DND-41 (cell line): ENCODE data around the gene IPO11.
A peak's percentile ranks its signal among the peaks of the same experiment; 100 is the strongest.
"Not testable (repeated sequence)": the region's sequence is repeated elsewhere in the genome, so short reads cannot be mapped to it uniquely, and the experiment has no call there.

ENCODE experiments used
- ATAC-seq: fragments of 200-7000 bp; cut with Tn5 transposase; 3 replicates; pipeline ENCODE4 v1.9.1; 2021; ENCODE audit warnings: low read depth; ENCODE audit not compliant: insufficient read depth
- DNase-seq: peaks from one replicate; pipeline ENCODE4 v3.0.0-alpha.2; 2020
- H2AFZ ChIP-seq: 2 replicates; pipeline ENCODE4 v1.6.0; 2012; ENCODE audit warnings: low read depth, low read length
- H3K27ac ChIP-seq: 2 replicates; pipeline ENCODE4 v1.5.1; 2012; ENCODE audit warnings: low read length, inconsistent platforms
- H3K27me3 ChIP-seq: fragments of 200-600 bp; sonication (generic); 2 replicates; pipeline ENCODE4 v1.6.0; 2012; ENCODE audit warnings: low read length, mild to moderate bottlenecking, inconsistent platforms; ENCODE audit not compliant: insufficient read depth, poor library complexity
- H3K36me3 ChIP-seq: 2 replicates; pipeline ENCODE4 v1.5.1; 2012; ENCODE audit warnings: low read length, inconsistent platforms; ENCODE audit not compliant: insufficient read depth
- H3K4me1 ChIP-seq: 2 replicates; pipeline ENCODE4 v1.5.1; 2012; ENCODE audit warnings: mild to moderate bottlenecking, low read length; ENCODE audit not compliant: insufficient read depth
- H3K4me2 ChIP-seq: 2 replicates; pipeline ENCODE4 v1.6.0; 2012; ENCODE audit warnings: mild to moderate bottlenecking, moderate library complexity, low read length, inconsistent platforms; ENCODE audit not compliant: insufficient read depth
- H3K4me3 ChIP-seq, 2 experiments: fragments of 200-600 bp in 1 of 2; shearing (Covaris generic) in 1 of 2; 2 replicates each; pipeline ENCODE4 v1.5.1; 2012 to 2016; ENCODE audit warnings: inconsistent platforms in 2 of 2, low read length in 2 of 2, mild to moderate bottlenecking in 2 of 2, low read depth in 1 of 2, moderate library complexity in 1 of 2
- H3K79me2 ChIP-seq: 2 replicates; pipeline ENCODE4 v1.6.0; 2012; ENCODE audit warnings: low read length, inconsistent platforms; ENCODE audit not compliant: insufficient read depth
- H3K9ac ChIP-seq: 2 replicates; pipeline ENCODE4 v1.6.0; 2012; ENCODE audit warnings: low read depth, mild to moderate bottlenecking, inconsistent platforms, low read length, moderate library complexity
- H3K9me3 ChIP-seq: 2 replicates; pipeline ENCODE4 v1.5.1; 2012; ENCODE audit warnings: low read length, moderate library complexity, mild to moderate bottlenecking, inconsistent platforms; ENCODE audit not compliant: insufficient read depth, severe bottlenecking
- H4K20me1 ChIP-seq: 2 replicates; pipeline ENCODE4 v1.6.0; 2012; ENCODE audit warnings: low read length; ENCODE audit not compliant: insufficient read depth
- CTCF ChIP-seq: IDR thresholded peaks from 2 replicates; pipeline ENCODE4 v1.5.1; 2012; ENCODE audit warnings: borderline replicate concordance, low read length, moderate library complexity, mild to moderate bottlenecking; ENCODE audit not compliant: poor library complexity, severe bottlenecking; ENCODE audit errors: extremely low read depth
- EZH2 ChIP-seq: IDR thresholded peaks from 3 replicates; pipeline ENCODE4 v1.6.1; 2012; ENCODE audit warnings: borderline replicate concordance, low read depth, mild to moderate bottlenecking, moderate library complexity, low read length, inconsistent platforms; ENCODE audit not compliant: severe bottlenecking

IPO11 gene

GRCh38 chr5:62652225-62652624 is 239.7 kb downstream of the IPO11 start:
- H2AFZ ChIP-seq = no peak overlapping the region
- H3K4me3 ChIP-seq = no peak overlapping the region
- no peaks in the 10 kb centered on the region for H3K27me3 ChIP-seq
- no peaks in the 10 kb centered on the region for H4K20me1 ChIP-seq
- H3K9me3 ChIP-seq = peaks cover 9% of the 10 kb centered on the region
- no peaks in the 10 kb centered on the region for H3K79me2 ChIP-seq
- H3K27ac ChIP-seq = no peak overlapping the region
- TF ChIP-seq CTCF (no peak), EZH2 (no peak)
- no peaks in the 10 kb centered on the region for H3K36me3 ChIP-seq
- ATAC-seq = no peak
- no peak for DNase-seq
- no peak overlapping the region for H3K9ac ChIP-seq
- no peak overlapping the region for H3K4me2 ChIP-seq
- peaks cover 32% of the 10 kb centered on the region for H3K4me1 ChIP-seq

- Histone ChIP-seq H3K9me3 (peaks cover 9% of the 10 kb centered on the region), H3K27me3 (no peaks in the 10 kb centered on the region), H3K9ac (no peak overlapping the region; the same call in 1 of the 2 replicates), H3K4me3 (no peak overlapping the region), H3K27ac (peak overlapping the region; percentile 78), H3K4me2 (peak overlapping the region; percentile 28; the same call in 1 of the 2 replicates), H4K20me1 (no peaks in the 10 kb centered on the region), H3K79me2 (no peaks in the 10 kb centered on the region), H2AFZ (peak overlapping the region; percentile 62), H3K4me1 (peaks cover 32% of the 10 kb centered on the region), H3K36me3 (no peaks in the 10 kb centered on the region)
- TF ChIP-seq EZH2 = no peak
- no peak for TF ChIP-seq CTCF
- DNase-seq = peak; percentile 44
- ATAC-seq = peak; percentile 73
These were observed 240.7 kb downstream of the IPO11 start for GRCh38 chr5:62653001-62653863.

GRCh38 chr5:62653864-62654575 is 241.5 kb downstream of the IPO11 start:
- Histone ChIP-seq H3K4me1 (peaks cover 30% of the 10 kb centered on the region), H3K4me3 (no peak overlapping the region), H3K9ac (no peak overlapping the region; the same call in 1 of the 2 replicates), H3K4me2 (peak overlapping the region; percentile 28; the same call in 1 of the 2 replicates), H3K36me3 (no peaks in the 10 kb centered on the region), H3K79me2 (no peaks in the 10 kb centered on the region), H3K9me3 (peaks cover 9% of the 10 kb centered on the region), H2AFZ (peak overlapping the region; percentile 62), H4K20me1 (no peaks in the 10 kb centered on the region), H3K27me3 (no peaks in the 10 kb centered on the region), H3K27ac (peak overlapping the region; percentile 78)
- no peak for DNase-seq
- TF ChIP-seq EZH2 = no peak
- no peak for TF ChIP-seq CTCF
- 0 out of 3 replicates have a peak, but pooled peaks have one; percentile 10 for ATAC-seq

GRCh38 chr5:62657772-62658171 is 245.2 kb downstream of the IPO11 start:
- not testable (repeated sequence) for H3K4me2 ChIP-seq, DNase-seq, H3K27ac ChIP-seq, H3K27me3 ChIP-seq, H3K79me2 ChIP-seq, ATAC-seq, H3K36me3 ChIP-seq, H4K20me1 ChIP-seq, H2AFZ ChIP-seq, H3K9me3 ChIP-seq, H3K9ac ChIP-seq, H3K4me3 ChIP-seq
- peaks cover 16% of the 10 kb centered on the region for H3K4me1 ChIP-seq
